Mesenchymal stem cell (in vitro differentiated cells and primary cell): ENCODE measurements around the gene EFCAB9. TPM values are rescaled to one million over a fixed set of nuclear protein-coding genes. Genes with fewer than 3 reads are reported as not detected.

Experiments used
- small RNA-seq: library from polyadenylated mRNA; stranded (forward); fragments of <200 nt; extraction: miRNeasy Mini kit (QIAGEN cat#:217004); gene quantifications from one replicate; pipeline ENCODE3, GENCODE V24; 2013; ENCODE audit warnings: low read depth

EFCAB9 gene

Small RNAs within 50 kb of the gene (small RNA-seq; reads per million reads assigned to genes)
- not detected for gene RF00191
